HepG2 (cell line): ENCODE results near the gene SPINK6. TPM values are rescaled to one million over a fixed set of nuclear protein-coding genes. Genes with fewer than 3 reads are reported as not detected.

Source experiments
- ATAC-seq: fragments of 200-7000 bp; cut with Tn5 transposase; 3 replicates; pipeline ENCODE4 v1.9.1; 2020; ENCODE audit warnings: mild to moderate bottlenecking, moderate library complexity
- Bru-seq: library from RNA; stranded (reverse); fragments of 400-500 nt; gene quantifications from one replicate; lab custom pipeline; 2021; lab: Mats Ljungman, UMichigan
- BruChase-seq, 2 experiments: library from RNA; stranded (reverse); fragments of 400-500 nt; gene quantifications; one replicate each; lab custom pipeline; 2021; lab: Mats Ljungman, UMichigan
- BruUV-seq: library from RNA; stranded (reverse); fragments of 400-500 nt; replicated peaks from 2 replicates; lab custom pipeline; 2021; lab: Mats Ljungman, UMichigan
- CTCF ChIA-PET: fragments of 300-600 bp; formaldehyde crosslinking; extraction: SDS; loops from one replicate; lab custom pipeline; 2021; ENCODE audit warnings: low total read pairs, inconsistent platforms, low intra/inter-chr PET ratio; lab: Yijun Ruan, JAX
- POLR2A ChIA-PET: fragments of 350-600 bp; sonication (Branson Sonifier 250); formaldehyde crosslinking; loops from one replicate; lab custom pipeline; 2020; ENCODE audit warnings: antibody characterized with exemption, inconsistent platforms; lab: Yijun Ruan, JAX
- DNase-seq: peaks from one replicate; pipeline ENCODE4 v3.0.0-alpha.2; 2015; ENCODE audit warnings: low spot score
- FAIRE-seq: peaks from 3 replicates; lab custom pipeline; 2011; peaks lifted over from hg19 to GRCh38; lab: Jason Lieb, UNC
- H2AFZ ChIP-seq: one replicate; pipeline ENCODE4 v1.6.1; 2011; ENCODE audit warnings: low read length, inconsistent platforms
- H3K27ac ChIP-seq: fragments of 300-600 bp; 3 replicates; pipeline ENCODE4 v1.8.0; 2011; ENCODE audit warnings: mixed run types, mild to moderate bottlenecking, mixed read lengths, low read length, inconsistent platforms; ENCODE audit not compliant: insufficient read depth; ENCODE audit errors: extremely low read length
- H3K27me3 ChIP-seq, 2 experiments: fragments of 200-600 bp in 1 of 2; 2 replicates in 1 of 2; 3 replicates in 1 of 2; pipeline versions ENCODE4 v1.6.0 to v1.8.0; 2011; ENCODE audit warnings: low read length in 2 of 2, mild to moderate bottlenecking in 2 of 2, moderate library complexity in 2 of 2, inconsistent platforms in 1 of 2; ENCODE audit not compliant: insufficient read depth in 2 of 2, control insufficient read depth in 1 of 2
- H3K36me3 ChIP-seq, 2 experiments: fragments of 200-600 bp in 1 of 2; replicated peaks in 1 of 2; 2 replicates in 1 of 2; 3 replicates in 1 of 2; pipeline versions ENCODE4 v1.5.1 to v1.8.0; 2011; ENCODE audit warnings: low read length in 2 of 2, inconsistent platforms in 1 of 2; ENCODE audit not compliant: insufficient read depth in 2 of 2, control insufficient read depth in 1 of 2
- H3K4me1 ChIP-seq: 2 replicates; pipeline ENCODE4 v1.5.1; 2012; ENCODE audit warnings: low read length, inconsistent platforms; ENCODE audit not compliant: insufficient read depth
- H3K4me2 ChIP-seq: 2 replicates; pipeline ENCODE4 v1.6.0; 2011; ENCODE audit warnings: low read depth, low read length, inconsistent platforms
- H3K4me3 ChIP-seq, 3 experiments: fragments of 200-600 bp in 1 of 3; sonication (generic), shearing (Covaris generic) in 1 of 3; replicated peaks in 1 of 3; 2 replicates each; pipeline ENCODE4 v1.5.1; 2011 to 2016; ENCODE audit warnings: low read length in 3 of 3, inconsistent platforms in 2 of 3, low read depth in 2 of 3, mild to moderate bottlenecking in 2 of 3, control low read depth in 1 of 3, mixed read lengths in 1 of 3; ENCODE audit not compliant: insufficient read depth in 1 of 3
- H3K79me2 ChIP-seq: one replicate; pipeline ENCODE4 v1.6.1; 2011; ENCODE audit warnings: low read length, inconsistent platforms; ENCODE audit not compliant: insufficient read depth
- H3K9ac ChIP-seq: 2 replicates; pipeline ENCODE4 v1.6.0; 2011; ENCODE audit warnings: mild to moderate bottlenecking, low read depth, low read length, inconsistent platforms; ENCODE audit not compliant: insufficient read depth
- H3K9me3 ChIP-seq: 2 replicates; pipeline ENCODE4 v1.5.1; 2012; ENCODE audit warnings: mild to moderate bottlenecking, low read length
- H4K20me1 ChIP-seq: 2 replicates; pipeline ENCODE4 v1.6.0; 2011; ENCODE audit warnings: inconsistent platforms, mild to moderate bottlenecking, low read length, moderate library complexity; ENCODE audit not compliant: insufficient read depth
- ATRX ChIP-seq: sonication (generic); formaldehyde crosslinking; IDR thresholded peaks from 2 replicates; pipeline ENCODE4 v1.4.0; 2020; ENCODE audit warnings: missing genetic modification reagents, borderline replicate concordance
- CBX5 ChIP-seq: sonication (generic); formaldehyde crosslinking; IDR thresholded peaks from 2 replicates; pipeline ENCODE4 v1.4.0; 2020; ENCODE audit warnings: missing genetic modification reagents, borderline replicate concordance
- HHEX ChIP-seq: IDR thresholded peaks from 2 replicates; pipeline ENCODE4 v1.6.1; 2016; ENCODE audit warnings: control low read depth
- MEF2D ChIP-seq: sonication (generic); formaldehyde crosslinking; IDR thresholded peaks from 2 replicates; pipeline ENCODE4 v1.5.1; 2020; ENCODE audit warnings: mild to moderate bottlenecking, missing genetic modification reagents
- MIER3 ChIP-seq: IDR thresholded peaks from 2 replicates; pipeline ENCODE4 v1.6.1; 2016; ENCODE audit warnings: missing compliant biosample characterization, borderline replicate concordance
- NR1H2 ChIP-seq: sonication (generic); formaldehyde crosslinking; IDR thresholded peaks from 2 replicates; pipeline ENCODE4 v1.8.1; 2022; ENCODE audit warnings: low read depth, missing genetic modification reagents, borderline replicate concordance
- REL ChIP-seq: sonication (generic); formaldehyde crosslinking; conservative IDR thresholded peaks from 2 replicates; pipeline ENCODE4 v1.8.0; 2022; ENCODE audit warnings: mild to moderate bottlenecking, missing genetic modification reagents, moderate library complexity
- ZNF589 ChIP-seq: sonication (generic); formaldehyde crosslinking; conservative IDR thresholded peaks from 2 replicates; pipeline ENCODE4 v1.8.0; 2022; ENCODE audit warnings: mild to moderate bottlenecking, moderate library complexity, missing genetic modification reagents
- ZNF614 ChIP-seq: IDR thresholded peaks from 2 replicates; pipeline ENCODE4 v1.6.1; 2018; ENCODE audit warnings: missing biosample characterization, missing genetic modification reagents, inconsistent platforms, borderline replicate concordance
- ZNF746 ChIP-seq: sonication (generic); formaldehyde crosslinking; IDR thresholded peaks from 2 replicates; pipeline ENCODE4 v1.8.0; 2022; ENCODE audit warnings: mild to moderate bottlenecking, missing genetic modification reagents
- ZNF780A ChIP-seq: sonication (generic); formaldehyde crosslinking; IDR thresholded peaks from 2 replicates; pipeline ENCODE4 v1.8.0; 2022; ENCODE audit warnings: mild to moderate bottlenecking, missing genetic modification reagents, moderate library complexity
- ZXDC ChIP-seq: sonication (generic); formaldehyde crosslinking; IDR thresholded peaks from 2 replicates; pipeline ENCODE4 v1.5.0; 2020; ENCODE audit warnings: mild to moderate bottlenecking, missing genetic modification reagents
- WGBS: methylation state at CpG from one replicate; pipeline ENCODE4 v1.1.6; 2017; ENCODE audit warnings: low lambda C conversion rate; 5-methylcytosine and 5-hydroxymethylcytosine counted together
- in situ Hi-C: cut with HindIII; loops from 2 replicates; pipeline ENCODE4 v1.10.0; 2017; ENCODE audit warnings: low pct_unique_long_range_greater_than_20kb; ENCODE audit not compliant: extremely low pct_ligation_motif_present
- intact Hi-C: fragments of 100-400 bp; cut with micrococcal nuclease; formaldehyde crosslinking; loops from one replicate; pipeline ENCODE4 v1.10.0; 2022; ENCODE audit not compliant: unreplicated experiment
- long read RNA-seq, 2 experiments: library from RNA in 1 of 2; library from polyadenylated mRNA in 1 of 2; stranded (forward) in 1 of 2; unstranded in 1 of 2; transcript quantifications; one replicate each; pipeline ENCODE4 v2.0.0, GENCODE V29; 2019 to 2022
- polyA minus RNA-seq, 3 experiments: library from RNA; depleted of rRNA, polyadenylated mRNA; stranded (reverse); fragments of >200 nt; gene quantifications; 2 replicates each; pipeline ENCODE4 v1.2.3, GENCODE V29; 2011; ENCODE audit warnings: low replicate concordance in 1 of 3
- polyA plus RNA-seq, 8 experiments: library from polyadenylated mRNA; depleted of rRNA in 3 of 8; stranded (reverse) in 7 of 8; unstranded in 1 of 8; fragments of >200 nt; fragmentation: Illumina TruSeq in 4 of 8; extraction: Trizol in 4 of 8; gene quantifications; 2 replicates each; pipeline versions ENCODE4 v1.2.1 to v1.2.3, GENCODE V29; 2011 to 2016; ENCODE audit warnings: low read depth in 4 of 8, missing spikeins in 1 of 8, mixed read lengths in 1 of 8; ENCODE audit not compliant: insufficient read depth in 1 of 8
- total RNA-seq, 5 experiments: library from RNA; depleted of rRNA; stranded (reverse); fragments of >200 nt; fragmentation: Illumina TruSeq; extraction: Trizol; gene quantifications; 2 replicates each; pipeline ENCODE4 v1.2.3, GENCODE V29; 2016; ENCODE audit warnings: low read depth in 1 of 5
- TF ChIP-seq, protein P1 (sequence below): sonication (generic); formaldehyde crosslinking; IDR thresholded peaks from 2 replicates; pipeline ENCODE4 v1.8.0; 2022; ENCODE audit warnings: mild to moderate bottlenecking, missing genetic modification reagents; ENCODE audit not compliant: insufficient replicate concordance
- TF ChIP-seq, protein P2 (sequence below): sonication (generic); formaldehyde crosslinking; IDR thresholded peaks from 2 replicates; pipeline ENCODE4 v1.8.0; 2022; ENCODE audit warnings: missing genetic modification reagents, mild to moderate bottlenecking, inconsistent platforms, borderline replicate concordance

Gene SPINK6
- total RNA-seq (2016; rRNA removed; fragmentation: Illumina TruSeq; extraction: Trizol) (not detected in 2 replicates), polyA plus RNA-seq (2011; rRNA removed) (not detected in 2 replicates), polyA minus RNA-seq (2011; rRNA and poly(A)+ RNA removed; ENCODE audit: low replicate concordance) (not detected in 2 replicates), Bru-seq, nascent RNA (not detected), BruChase-seq, experiment 1, labeled RNA remaining after a 6-hour chase (percentile 8 among the genes with signal in this experiment), BruChase-seq, experiment 2, labeled RNA remaining after a 2-hour chase (not detected)
- total RNA-seq (2016; cell fraction: cytosol; rRNA removed; fragmentation: Illumina TruSeq; extraction: Trizol; ENCODE audit: low read depth), result not detected in 2 replicates
- not detected in 2 replicates for total RNA-seq (2016; cell fraction: insoluble cytoplasmic fraction; rRNA removed; fragmentation: Illumina TruSeq; extraction: Trizol)
- not detected in 2 replicates for total RNA-seq (2016; cell fraction: membrane; rRNA removed; fragmentation: Illumina TruSeq; extraction: Trizol)
- not detected in 2 replicates for total RNA-seq (2016; cell fraction: nucleus; rRNA removed; fragmentation: Illumina TruSeq; extraction: Trizol)
- not detected in 2 replicates for polyA plus RNA-seq (2011; cell fraction: cytosol; rRNA removed)
- polyA plus RNA-seq (2011; cell fraction: nucleus; rRNA removed), result not detected in 2 replicates
- not detected in 2 replicates for polyA plus RNA-seq (2012)
- not detected in 2 replicates for polyA plus RNA-seq (2016; cell fraction: cytosol; fragmentation: Illumina TruSeq; extraction: Trizol; ENCODE audit: low read depth)
- not detected in 2 replicates for polyA plus RNA-seq (2016; cell fraction: insoluble cytoplasmic fraction; fragmentation: Illumina TruSeq; extraction: Trizol; ENCODE audit: low read depth)
- not detected in 2 replicates for polyA plus RNA-seq (2016; cell fraction: membrane; fragmentation: Illumina TruSeq; extraction: Trizol; ENCODE audit: low read depth)
- polyA plus RNA-seq (2016; cell fraction: nucleus; fragmentation: Illumina TruSeq; extraction: Trizol; ENCODE audit: insufficient read depth, low read depth), result not detected in 2 replicates
- not detected in 2 replicates for polyA minus RNA-seq (2011; cell fraction: cytosol; rRNA and poly(A)+ RNA removed)
- not detected in 2 replicates for polyA minus RNA-seq (2011; cell fraction: nucleus; rRNA and poly(A)+ RNA removed)
- long read RNA-seq, experiment 1, result 0 reads
- long read RNA-seq, experiment 2, result 0 reads

DNA sequence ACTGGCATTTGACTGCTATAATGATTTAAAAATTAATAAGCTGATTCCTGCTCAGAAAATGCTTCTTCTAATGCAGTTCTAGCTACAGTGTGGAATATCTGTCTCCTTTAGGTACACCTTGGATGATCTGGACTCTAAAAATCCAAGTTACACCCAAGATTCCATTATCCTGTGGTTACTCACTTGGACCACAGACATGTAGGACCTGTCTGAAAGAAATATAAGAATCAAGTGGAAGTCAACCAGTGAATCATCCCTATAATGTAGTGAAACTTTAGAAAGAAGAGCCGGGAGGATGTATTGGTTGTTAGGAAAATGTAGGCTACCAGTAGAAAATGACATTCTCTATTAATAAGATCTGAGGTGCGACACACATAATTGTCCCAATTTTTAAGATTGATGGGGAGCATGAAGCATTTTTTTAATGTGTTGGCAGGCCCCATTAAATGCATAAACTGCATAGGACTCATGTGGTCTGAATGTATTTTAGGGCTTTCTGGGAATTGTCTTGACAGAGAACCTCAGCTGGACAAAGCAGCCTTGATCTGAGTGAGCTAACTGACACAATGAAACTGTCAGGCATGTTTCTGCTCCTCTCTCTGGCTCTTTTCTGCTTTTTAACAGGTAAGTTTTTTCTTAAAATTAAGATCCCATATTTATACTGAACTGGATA, at the start of gene SPINK6:
TSS of gene SPINK6 (plus strand) at position 512 of the 673 bp plus-strand sequence. CDS start at position 567, 55 bp downstream.
- Histone ChIP-seq H3K36me3 (no peaks in the 10 kb centered on the region), H4K20me1 (no peaks in the 10 kb centered on the region), H2AFZ (no peak within 1 kb of the TSS), H3K79me2 (no peaks in the 10 kb centered on the region), H3K4me3 (no peak within 1 kb of the TSS), H3K4me1 (no peaks in the 10 kb centered on the region), H3K9me3 (no peaks in the 10 kb centered on the region), H3K27ac (no peak within 1 kb of the TSS), H3K4me2 (no peak within 1 kb of the TSS), H3K9ac (no peak within 1 kb of the TSS), H3K27me3 (no peaks in the 10 kb centered on the region)
- no TSS peak for BruUV-seq
- WGBS, result 20% methylated on average over 2 of the region's 2 CpGs
- FAIRE-seq (no peak), ATAC-seq (no peak), DNase-seq (no peak)
- CTCF ChIA-PET, result no interaction called here
- in situ Hi-C loops, result no loop called here
- intact Hi-C loops, result no loop called here
- POLR2A ChIA-PET, result no interaction called here
- TF ChIP-seq REL (CRISPR knock-in tag) (no peak), ATRX (CRISPR knock-in tag) (no peak), ZXDC (CRISPR knock-in tag) (no peak), ZNF589 (CRISPR knock-in tag) (no peak), CBX5 (no peak), MEF2D (no peak), MIER3 (CRISPR knock-in tag) (no peak), ZNF746 (CRISPR knock-in tag) (no peak), NR1H2 (CRISPR knock-in tag) (no peak), ZNF614 (CRISPR knock-in tag) (no peak), ZNF780A (CRISPR knock-in tag) (no peak), HHEX (CRISPR knock-in tag) (no peak)
- TF ChIP-seq, protein P1, sequence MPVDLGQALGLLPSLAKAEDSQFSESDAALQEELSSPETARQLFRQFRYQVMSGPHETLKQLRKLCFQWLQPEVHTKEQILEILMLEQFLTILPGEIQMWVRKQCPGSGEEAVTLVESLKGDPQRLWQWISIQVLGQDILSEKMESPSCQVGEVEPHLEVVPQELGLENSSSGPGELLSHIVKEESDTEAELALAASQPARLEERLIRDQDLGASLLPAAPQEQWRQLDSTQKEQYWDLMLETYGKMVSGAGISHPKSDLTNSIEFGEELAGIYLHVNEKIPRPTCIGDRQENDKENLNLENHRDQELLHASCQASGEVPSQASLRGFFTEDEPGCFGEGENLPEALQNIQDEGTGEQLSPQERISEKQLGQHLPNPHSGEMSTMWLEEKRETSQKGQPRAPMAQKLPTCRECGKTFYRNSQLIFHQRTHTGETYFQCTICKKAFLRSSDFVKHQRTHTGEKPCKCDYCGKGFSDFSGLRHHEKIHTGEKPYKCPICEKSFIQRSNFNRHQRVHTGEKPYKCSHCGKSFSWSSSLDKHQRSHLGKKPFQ (CRISPR knock-in tag), result no peak
- TF ChIP-seq, protein P2, sequence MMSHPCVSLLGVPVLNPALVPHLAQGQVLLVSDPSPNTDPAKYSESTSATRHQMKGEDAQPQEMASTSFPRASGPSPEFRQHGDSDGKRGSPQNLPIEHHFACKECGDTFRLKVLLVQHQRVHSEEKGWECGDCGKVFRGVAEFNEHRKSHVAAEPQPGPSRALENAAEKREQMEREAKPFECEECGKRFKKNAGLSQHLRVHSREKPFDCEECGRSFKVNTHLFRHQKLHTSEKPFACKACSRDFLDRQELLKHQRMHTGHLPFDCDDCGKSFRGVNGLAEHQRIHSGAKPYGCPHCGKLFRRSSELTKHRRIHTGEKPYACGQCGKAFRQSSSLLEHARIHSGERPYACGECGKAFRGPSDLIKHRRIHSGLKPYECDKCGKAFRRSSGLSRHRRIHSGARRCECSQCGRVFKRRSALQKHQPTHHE, result no peak
